Thyroid gland (tissue), 4 donors: ENCODE results near the gene CALB2.

Experiments
- CTCF ChIP-seq, 6 experiments: fragments of 200-600 bp in 3 of 6; fragments of 450-650 bp in 3 of 6; sonication (generic) in 3 of 6; IDR thresholded peaks; one replicate each; pipeline ENCODE4 v1.5.1; 2016 to 2019; ENCODE audit warnings: antibody characterized with exemption in 6 of 6, mild to moderate bottlenecking in 2 of 6, inconsistent platforms in 1 of 6, moderate library complexity in 1 of 6
- POLR2A ChIP-seq, 2 donors: fragments of 450-650 bp; IDR thresholded peaks; one replicate each; pipeline ENCODE4 v1.6.1; 2017; ENCODE audit warnings: antibody characterized with exemption in 2 of 2, mild to moderate bottlenecking in 2 of 2, moderate library complexity in 1 of 2

GRCh38 chr16:71399801-71400563 is 41.5 kb downstream of the CALB2 start:
- TF ChIP-seq CTCF (IDR thresholded peaks at IDR 0.05), result no peak
- no peak for TF ChIP-seq POLR2A (IDR thresholded peaks at IDR 0.05)
